ENCODE measurements around the gene ROBO2.

The ROBO2 gene

DNA sequence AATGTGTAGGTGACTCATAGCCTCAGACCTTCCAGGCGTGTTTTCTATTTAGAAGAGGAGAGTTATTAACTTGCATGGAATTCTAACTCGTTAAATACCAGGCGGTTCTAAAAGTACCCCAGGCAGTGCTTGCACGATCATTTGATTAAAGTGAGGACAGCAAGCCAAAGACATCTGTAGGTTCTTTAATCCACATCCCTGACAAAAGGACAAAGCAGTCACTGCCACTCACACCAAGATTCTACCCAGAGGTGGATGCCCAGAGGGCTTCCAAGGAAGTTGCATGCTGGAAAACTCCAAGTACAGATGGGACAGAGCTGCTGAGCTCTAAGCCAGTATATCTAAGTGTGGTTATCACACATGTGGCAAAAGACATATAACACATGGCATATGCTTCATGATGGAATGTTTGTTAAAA is 372.1 kb downstream of the ROBO2 start:
- DNase-seq (ENCODE audit: low read depth), result no peak

DNA sequence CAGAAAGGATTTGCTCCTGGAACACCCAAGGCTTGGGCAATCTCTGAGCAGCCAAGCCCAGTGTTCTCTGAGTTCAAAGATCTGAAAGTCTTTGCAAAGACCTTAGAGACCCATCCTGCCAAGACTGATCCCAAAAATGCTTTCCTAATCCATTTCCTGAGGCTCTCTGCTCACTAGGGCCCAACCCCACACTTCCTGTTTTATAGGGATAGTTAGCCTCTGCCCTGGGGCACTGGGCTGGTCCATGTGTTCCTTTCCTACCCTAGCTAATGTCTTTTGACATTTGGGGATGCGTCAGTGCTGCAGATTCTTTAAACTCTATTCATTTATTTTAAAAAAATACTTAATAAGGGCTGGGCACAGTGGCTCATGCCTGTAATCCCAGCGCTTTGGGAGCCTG is 372.7 kb downstream of the ROBO2 start:
- no peak for DNase-seq (ENCODE audit: low read depth)

DNA sequence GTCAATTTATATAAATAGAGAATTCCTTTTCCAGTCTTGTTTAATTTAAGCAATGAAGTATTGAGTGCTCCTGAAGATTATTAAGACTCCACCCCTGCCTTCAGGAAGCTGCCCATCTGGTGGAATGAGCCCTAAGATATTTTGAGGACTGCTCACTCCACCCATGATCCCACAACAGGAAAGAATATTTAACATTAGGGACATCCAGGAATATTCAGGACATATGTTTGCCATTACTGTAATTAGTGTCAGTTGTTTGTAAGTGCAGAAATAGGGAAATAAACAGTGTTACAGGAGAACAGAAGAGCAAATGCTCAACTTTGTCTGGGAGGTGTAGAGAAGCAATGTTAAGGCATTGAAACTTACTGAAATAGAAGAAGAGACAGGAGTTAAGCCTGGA is 375.0 kb downstream of the ROBO2 start:
- no peak for DNase-seq (ENCODE audit: low read depth)

DNA sequence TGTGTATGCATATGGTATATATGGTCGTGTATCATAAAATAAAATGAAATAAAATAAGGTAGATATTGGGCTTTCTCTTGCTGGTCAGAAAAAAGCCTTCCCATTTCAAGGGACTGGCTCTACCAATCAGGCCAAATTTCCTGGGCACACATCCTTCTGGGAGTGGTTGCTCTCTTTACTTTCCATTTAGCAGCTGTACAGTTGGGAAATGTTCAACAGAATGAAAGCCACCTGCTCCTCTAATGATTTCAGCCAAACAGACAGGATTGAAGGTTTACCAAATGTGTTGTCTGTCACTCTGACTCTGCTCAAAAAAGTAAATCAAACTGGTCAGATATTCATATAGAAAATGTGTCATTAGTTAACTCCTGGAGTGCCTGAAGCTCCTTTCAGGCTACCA is 380.4 kb downstream of the ROBO2 start:
- DNase-seq (ENCODE audit: low read depth), result no peak

DNA sequence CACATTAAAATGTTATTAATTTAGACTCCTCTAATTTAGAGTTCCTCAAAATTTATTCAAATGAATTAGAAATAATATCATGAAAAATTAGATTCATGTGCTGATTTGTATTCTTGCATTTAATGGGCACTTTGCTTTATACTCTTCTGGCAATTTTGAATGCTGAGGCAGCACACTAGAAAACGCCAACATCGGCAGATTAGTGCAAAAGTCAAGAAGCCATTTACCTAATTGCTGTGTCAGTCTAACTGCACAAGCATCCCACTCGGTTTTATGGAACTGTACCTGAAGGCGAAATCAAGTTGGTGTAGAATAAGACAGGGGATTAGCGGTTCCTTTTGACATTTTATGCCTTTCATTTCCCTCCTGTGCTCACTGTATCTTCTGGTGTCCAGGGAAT is 382.0 kb downstream of the ROBO2 start:
- DNase-seq (ENCODE audit: low read depth), result no peak

DNA sequence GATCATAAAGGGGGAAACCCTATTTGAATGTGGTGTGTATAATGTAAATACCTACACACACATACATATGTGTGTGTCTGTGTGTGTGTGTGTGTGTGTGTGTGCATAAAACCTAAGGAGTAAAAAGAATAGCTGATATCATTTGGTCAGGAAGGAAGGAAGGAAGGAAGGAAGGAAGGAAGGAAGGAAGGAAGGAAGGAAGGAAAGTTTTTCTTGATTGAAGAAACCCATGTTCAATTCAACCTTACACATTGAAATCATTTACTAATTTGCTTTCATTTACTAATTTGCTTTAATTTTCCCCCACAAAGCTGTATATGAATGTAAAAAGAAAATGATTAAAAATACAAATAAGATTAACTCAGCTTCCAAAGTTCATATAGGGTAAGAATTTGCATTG is 386.6 kb downstream of the ROBO2 start:
- DNase-seq (ENCODE audit: low read depth), result no peak

DNA sequence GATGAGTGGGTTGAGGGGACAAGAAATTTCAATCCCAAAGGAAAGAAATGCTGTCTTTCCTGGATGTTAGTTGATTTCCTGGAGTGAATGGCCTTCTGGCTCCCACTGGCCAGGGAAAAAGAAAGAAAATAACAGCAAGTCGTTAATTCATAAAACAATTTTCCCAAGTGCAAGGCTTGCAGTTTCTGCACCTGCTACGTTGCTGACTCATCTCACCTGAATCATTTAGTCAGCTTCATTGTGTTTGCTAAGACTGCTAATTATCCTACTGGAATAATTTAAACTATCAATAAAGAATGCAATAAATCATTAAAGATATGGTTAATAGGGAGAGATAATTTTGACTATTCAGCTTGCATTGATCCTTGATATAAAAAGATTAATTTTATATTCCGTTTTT is 387.6 kb downstream of the ROBO2 start:
- no peak for DNase-seq (ENCODE audit: low read depth)

DNA sequence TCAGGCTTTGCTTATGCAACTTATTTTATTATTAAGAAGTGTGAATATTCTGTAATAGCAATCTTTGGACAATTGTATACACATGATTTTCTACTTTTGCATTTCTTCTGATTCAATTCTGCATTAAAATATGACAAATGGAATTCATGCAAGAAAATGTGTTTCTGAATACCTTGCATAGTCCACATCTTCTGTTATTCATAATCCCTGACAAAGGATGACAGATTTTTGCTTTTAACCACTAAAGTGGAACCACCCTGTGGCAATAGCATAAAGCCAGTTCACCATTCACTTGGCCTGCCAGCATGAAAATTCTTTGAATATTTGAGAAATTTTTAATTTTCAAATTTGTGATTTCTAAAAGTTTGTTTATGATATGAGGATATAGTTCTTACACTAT is 397.0 kb downstream of the ROBO2 start:
- no peak for DNase-seq (ENCODE audit: low read depth)

DNA sequence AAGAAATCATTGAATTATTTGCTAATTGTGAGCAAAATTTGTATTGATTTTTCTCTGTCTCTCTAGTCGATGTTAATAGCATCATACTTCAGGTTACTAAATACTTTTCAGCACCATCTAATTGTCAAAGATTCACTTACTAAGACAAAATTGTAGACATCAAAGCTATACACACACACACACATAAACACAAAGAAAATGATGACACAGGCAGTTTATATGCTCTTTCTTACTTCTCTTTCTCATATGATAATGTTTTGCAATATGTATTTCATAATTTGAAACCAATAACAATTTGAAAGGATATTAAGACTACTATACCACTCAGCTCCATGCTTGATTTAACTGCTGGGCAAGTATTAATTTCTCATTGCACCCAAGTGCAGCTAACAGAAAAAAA is 406.2 kb downstream of the ROBO2 start:
- DNase-seq (ENCODE audit: low read depth), result no peak

DNA sequence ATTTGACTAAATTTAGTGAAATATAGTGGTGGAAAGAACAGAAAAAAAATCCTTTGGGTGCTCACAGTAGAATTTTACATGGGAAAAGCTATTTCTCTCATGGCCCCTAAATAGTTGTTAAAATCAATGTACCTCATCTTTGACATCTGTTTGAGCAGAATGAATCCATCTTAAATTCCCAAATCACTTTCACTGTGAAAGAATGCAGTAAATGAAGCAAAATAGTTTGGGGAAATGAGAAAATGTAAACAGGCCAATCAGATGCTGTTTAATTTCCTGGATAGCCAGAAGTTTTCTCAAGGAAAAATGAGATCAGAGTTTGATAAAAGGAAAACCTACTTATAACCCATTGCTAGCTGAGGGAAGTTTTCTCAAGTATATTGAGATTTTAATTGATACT is 406.9 kb downstream of the ROBO2 start:
- no peak for DNase-seq (ENCODE audit: low read depth)

DNA sequence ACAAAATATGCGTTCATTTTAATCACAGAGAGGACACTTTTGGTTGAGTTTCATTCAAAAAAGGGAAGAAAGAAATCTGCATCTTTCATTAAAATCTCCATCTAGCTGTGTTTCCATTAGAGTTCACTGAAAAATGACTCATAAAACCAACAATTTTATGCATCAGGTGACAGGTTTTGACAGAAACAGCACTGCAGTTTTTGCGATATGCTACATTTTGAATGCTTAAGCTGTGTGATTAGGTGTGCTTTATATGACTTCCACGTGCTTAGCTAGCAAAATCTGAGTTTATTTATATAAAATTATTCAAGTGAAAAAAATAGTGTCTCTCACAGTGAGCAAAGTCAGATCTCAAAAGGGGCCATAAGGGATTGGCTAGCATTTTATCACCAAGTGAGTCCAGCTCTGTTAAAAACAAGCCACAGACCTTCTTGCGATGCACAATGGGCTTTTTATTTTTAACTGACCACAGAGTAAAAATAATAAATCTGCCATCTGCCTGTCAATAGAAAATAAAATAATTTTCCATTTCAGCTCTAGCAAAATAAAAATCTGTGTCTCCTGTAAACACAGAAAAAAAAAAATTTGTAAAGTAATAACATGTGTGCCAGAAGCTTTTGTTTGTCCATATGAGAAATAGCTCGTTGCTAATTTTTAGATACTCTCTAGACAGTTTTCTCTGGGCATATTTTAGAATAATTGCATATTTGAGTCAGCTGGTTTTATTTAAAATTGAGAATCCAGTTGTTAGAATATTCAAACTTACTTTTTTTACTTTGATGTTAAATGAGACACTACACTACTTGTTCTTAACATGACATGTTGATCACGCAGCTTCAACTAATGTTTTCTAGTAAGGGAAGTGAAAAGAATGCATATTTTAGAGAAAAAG is 409.8 kb downstream of the ROBO2 start:
- DNase-seq (ENCODE audit: low read depth), result no peak

DNA sequence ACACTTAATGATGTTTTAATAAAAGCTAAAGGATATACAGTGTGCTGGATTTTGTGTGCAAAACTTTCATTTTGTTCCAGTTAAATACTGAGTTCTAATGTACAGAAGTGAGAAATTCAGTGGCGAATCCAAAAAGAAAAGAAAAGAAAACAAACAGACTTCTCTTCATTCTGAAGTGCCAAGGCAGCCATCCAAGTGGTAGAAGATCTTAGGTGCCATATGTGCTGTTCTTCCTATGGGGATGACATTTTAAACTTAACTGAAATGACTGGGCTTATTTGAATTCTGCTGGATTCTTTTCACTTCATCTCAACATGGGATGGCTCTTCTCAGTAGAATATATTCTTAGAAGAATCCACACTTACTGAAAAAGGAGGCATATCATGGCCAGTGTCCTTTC is 416.5 kb downstream of the ROBO2 start:
- no peak for DNase-seq (ENCODE audit: low read depth)

DNA sequence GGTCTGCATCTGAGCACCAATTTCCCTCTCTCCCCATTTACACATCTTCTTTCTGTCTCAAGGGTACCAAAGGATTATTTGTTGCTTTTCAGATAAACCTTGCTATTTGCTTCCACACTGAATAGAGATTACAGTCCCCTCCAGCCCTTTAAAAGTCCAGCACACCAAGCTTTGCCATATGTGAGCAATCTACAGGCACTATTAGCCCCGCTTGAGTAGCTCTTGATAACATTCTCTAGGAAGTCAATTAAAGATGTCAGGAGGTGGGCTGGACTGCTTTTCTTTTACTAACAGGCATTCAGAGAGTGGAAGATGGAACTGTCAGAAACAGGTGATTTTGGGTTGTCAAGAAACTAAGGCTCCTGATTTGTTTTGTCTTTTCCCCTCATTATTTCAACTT is 417.0 kb downstream of the ROBO2 start:
- no peak for DNase-seq (ENCODE audit: low read depth)

DNA sequence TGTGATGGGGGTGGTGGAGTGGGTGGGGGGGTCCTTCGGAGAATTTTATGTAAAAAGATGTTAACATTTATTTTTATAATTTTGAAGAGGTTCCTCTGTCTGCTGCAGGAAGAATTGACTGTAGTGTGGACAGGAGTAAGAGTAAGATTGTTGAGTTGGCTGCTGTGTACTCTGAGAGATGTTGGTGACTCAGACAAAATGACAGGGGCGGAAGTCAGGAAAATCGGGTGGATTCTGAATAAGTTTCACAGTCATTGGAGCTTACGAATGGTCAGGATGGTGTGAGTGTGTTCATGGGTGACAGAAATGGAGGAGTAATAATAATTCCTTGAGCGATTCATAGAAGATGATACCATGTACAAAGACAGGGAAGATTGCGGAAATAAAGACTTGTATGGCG is 420.0 kb downstream of the ROBO2 start:
- no peak for DNase-seq (ENCODE audit: low read depth)

DNA sequence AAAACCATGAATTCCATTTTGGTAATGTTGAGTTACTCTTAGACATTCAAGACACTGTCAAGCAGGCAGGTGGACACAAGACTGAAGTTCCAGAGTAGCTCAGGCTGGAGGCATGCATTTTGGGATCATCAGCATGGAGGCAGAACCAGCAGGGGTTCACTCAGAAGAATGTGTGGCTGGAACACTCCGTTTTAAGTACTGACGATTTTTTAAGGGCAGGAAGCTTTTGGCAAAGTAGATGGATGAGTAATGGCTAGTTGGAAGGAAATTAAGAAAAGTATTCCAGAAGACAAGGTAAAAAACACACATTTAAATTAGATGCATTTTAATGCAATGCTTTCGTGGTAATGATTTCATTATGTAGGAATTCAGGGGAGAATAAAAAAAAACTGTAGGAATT is 420.4 kb downstream of the ROBO2 start:
- DNase-seq (ENCODE audit: low read depth), result peak; percentile 31

DNA sequence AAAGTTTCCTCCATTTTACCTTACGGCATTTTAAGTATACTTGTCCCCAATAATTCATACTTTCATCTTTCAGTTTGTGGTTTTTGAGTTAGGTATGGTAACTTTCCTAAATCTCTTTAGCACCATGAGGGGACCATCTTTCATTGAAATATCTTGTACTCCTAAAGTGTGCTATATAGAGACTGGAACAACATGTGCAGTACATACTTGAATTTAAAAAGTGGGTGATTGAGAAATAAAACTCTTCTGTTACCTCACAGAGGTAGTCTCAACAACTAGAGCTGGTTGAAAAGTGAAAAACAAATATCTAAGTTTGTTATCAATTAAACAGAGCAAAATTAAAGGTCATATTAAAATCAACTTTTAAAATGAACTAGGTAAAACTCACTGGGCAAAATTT is 423.1 kb downstream of the ROBO2 start:
- no peak for DNase-seq (ENCODE audit: low read depth)

DNA sequence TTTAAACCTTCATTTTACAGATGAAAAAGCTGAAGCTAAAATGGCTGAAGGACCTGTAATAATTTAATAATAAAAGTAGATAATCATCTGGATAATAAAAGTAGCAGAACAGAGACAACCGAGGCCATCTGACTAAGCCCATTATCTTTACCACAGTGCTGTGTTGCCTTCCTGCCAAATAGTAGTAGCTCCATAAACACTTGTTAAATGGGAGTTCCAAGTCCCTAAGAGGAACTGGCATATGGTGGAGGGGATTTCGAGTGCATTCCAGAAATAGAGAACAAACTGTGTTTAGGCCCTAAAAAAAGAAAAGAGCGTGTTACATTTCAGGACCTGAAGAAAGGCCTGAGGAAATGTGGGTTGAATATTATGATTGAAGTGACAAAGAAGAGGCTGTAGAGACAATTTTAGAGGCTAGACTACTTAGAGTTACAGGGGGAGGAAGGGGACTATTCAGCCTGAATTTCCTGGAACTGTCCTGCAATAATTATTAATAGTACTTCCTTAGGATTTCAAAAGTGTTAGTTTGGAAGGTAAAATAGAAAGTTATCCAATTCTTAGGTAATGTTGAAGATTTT is 424.3 kb downstream of the ROBO2 start:
- DNase-seq (ENCODE audit: low read depth), result no peak

DNA sequence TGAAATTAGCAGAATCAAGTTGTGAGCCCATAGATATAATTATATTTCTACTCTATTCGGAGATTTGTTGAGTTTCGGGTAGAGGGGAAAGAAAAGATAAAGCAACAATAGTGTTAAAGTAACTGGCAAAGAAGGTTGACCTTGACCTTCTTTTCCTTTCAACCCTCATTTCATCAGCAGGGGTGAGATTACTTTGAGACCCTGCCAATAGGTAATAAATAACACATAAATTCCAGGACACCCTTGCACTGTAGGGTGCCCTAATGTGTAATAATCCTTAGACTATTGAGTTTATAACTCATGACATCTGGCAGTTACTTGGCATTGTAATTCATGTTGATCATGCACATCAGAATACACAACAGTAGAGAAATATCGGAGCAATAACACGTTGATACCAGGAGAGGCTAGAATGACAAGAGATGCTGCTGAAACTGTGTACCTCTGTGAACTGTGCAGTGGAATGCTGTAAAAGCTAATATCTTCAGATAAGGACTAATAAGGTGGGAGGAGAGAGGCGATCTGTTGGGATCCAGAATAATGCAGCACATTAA is 426.7 kb downstream of the ROBO2 start:
- no peak for DNase-seq (ENCODE audit: low read depth)

DNA sequence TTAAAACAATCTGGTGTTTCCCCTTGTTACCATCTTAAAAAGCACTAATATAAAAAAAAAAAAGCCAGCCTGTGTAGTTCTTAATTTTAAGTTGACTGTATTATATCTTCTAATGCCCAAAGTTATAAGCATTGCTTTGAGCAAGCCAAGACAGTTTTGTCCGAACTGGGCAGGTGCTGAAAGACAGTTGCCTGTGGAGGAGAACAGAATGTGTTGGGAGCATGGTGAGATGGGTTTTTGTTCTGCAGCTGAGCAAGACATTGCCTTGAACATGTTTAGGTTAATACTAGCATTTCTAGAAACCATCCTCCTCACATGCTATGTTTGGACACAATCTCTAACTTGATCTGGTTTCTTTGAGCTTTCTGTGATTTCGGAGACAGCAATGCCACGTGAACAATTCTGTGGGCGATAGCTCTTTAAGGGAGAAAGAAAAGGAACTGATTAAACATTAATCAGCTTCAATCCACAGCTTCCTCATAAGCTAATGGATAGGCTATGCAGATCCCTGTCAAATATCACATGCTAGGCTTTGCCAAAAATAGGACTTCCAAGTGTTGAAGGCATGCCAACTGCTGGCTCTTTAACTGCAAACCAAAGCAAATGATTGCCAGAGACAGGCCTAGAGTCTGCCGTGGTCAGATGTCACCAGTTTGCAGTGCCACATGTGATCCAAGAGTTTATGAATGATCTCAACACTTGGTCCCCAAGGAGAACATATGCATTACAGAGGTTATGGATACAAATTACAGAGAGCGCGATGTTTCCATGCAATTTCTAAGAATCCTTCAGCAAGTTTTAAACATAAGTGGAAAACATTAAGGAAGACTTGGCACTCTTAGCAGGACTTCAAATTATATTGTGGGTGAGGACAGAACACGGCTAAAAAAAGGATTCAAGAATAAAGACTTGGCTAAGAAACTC is 428.1 kb downstream of the ROBO2 start:
- DNase-seq (ENCODE audit: low read depth), result no peak

DNA sequence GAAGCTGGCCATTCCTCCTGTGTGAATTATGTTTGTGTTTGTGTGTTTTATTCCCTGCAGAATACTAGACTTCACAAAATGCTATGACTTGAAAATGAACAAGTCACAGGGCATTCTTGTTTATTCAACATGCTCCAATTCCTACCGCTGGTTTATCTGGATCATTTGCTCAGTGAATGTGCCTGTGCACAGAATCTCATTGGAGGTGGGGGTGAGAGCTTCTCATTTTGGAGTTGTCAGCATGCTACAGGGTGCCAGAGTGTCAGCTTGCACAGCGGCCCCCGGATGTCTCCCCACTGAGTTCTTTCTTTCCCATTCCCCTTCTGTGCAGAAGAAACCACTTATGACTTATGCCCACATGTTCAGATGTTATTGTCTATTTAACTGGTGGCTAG is 428.7 kb downstream of the ROBO2 start:
- DNase-seq (ENCODE audit: low read depth), result no peak

DNA sequence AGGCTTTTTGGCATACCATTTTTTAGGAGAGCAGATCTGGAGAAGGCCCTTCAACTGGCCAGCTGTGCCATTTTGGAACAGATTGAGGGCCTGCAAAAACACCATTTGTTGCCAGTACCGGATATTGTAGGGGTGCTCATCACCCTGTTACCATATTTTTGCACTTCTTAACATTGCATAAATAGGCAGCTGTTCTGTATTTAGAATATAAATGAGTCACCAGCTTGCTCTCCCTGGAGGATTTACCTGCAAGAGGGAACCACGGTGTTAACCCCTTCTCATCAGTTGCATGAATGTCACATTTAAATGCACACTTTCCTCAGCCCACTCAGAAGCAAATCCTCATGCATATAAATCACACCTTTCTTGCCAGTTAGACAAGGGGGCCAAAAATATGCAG is 435.6 kb downstream of the ROBO2 start:
- no peak for DNase-seq (ENCODE audit: low read depth)

DNA sequence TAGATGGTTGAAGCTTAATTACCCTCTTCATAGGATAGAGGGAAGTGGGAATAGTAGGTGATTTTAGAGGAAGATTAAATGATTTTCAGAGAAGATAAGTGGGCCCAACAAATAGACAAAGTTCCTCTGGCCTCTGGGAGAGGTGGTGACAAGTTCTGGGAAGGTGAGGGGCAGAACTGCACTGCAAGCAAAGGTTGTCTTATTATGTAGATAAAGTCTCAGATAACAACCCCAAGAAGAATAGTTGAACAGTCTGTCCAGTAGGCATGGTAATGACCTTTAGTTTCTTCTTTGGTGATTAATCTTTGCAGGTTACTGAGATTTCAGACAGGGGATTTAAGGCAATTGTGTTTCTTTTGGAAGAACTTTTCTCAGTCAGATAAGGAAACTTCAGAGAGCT is 439.1 kb downstream of the ROBO2 start:
- no peak for DNase-seq (ENCODE audit: low read depth)

DNA sequence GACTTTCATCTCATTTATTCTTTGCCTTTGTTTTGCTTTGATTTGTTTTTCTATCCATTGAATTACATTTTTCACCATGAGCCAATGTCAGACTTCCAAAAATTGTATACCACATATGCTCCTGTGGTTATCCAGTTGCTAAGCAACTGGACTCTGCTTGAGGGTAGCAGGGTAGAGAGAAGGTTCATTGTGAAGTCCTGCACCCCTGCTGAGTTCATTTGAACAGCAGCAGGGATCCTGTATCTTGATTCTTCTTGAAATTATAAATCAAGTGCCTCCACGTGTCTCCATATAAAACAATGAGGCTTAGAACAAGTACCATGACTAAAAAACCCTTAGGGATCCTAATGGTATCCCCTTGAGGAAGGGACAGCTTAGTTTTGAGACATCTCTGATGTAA is 449.3 kb downstream of the ROBO2 start:
- no peak for DNase-seq (ENCODE audit: low read depth)
